Measurements from ENCODE around the gene DIDO1.
A peak's percentile ranks its signal among the peaks of the same experiment; 100 is the strongest.

The DIDO1 gene

DNA sequence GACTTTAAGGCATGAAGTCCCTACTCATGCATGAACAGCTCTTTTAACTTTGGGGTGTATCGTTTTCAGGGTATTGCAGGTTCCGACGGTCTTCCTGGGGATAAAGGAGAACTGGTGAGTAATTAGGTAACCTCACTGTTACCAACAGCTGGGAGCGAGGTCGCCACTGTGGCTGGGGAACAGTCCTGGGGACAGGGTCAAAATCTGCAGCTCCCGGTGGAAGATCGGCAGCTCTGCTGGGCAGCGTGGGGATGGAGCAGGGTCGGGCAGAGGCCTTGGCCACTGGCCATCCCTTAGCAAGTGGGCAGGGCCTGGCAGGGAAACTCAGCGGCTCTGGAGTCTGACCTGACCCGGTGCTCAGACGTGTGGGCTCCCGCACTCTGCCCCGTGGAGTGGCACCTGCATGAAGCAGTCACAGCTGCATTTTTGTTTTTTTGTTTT is 93.3 kb downstream of the DIDO1 start:
- WGBS (ENCODE audit: extremely low coverage, insufficient coverage, low lambda C conversion rate): no CpG with 5 or more reads among the region's 14 CpGs
- Histone ChIP-seq H3K56ac (ENCODE audit: low read length) (peak overlapping the region; percentile 20), H3K27me3 (ENCODE audit: insufficient read depth, low read length, poor library complexity) (no peaks in the 10 kb centered on the region), H3K23ac (ENCODE audit: low read length) (no peak overlapping the region), H3K18ac (ENCODE audit: low read length) (no peak overlapping the region), H2AK5ac (ENCODE audit: low read length) (no peak overlapping the region), H4K5ac (ENCODE audit: low read length) (no peak overlapping the region), H3K4me3 (ENCODE audit: low read length) (no peak overlapping the region), H4K8ac (ENCODE audit: low read depth, low read length) (no peak overlapping the region), H3K79me2 (ENCODE audit: control insufficient read depth, insufficient read depth, low read length) (no peaks in the 10 kb centered on the region), H2BK120ac (ENCODE audit: low read depth, low read length) (no peak overlapping the region), H3K4me2 (ENCODE audit: low read length) (no peak overlapping the region), H3K4ac (ENCODE audit: low read depth, low read length) (no peak overlapping the region), H2BK5ac (ENCODE audit: low read length) (no peak overlapping the region), H3K36me3 (ENCODE audit: control insufficient read depth, insufficient read depth, low read length) (peaks cover 2% of the 10 kb centered on the region), H3K27ac (ENCODE audit: low read depth, low read length) (no peak overlapping the region), H3K4me1 (ENCODE audit: control insufficient read depth, low read depth, low read length) (no peaks in the 10 kb centered on the region), H3K9ac (ENCODE audit: low read length) (no peak overlapping the region), H2BK15ac (replicated peaks; ENCODE audit: low read depth) (no peak overlapping the region), H3K79me1 (ENCODE audit: low read length) (no peaks in the 10 kb centered on the region)
- no peak for DNase-seq

DNA sequence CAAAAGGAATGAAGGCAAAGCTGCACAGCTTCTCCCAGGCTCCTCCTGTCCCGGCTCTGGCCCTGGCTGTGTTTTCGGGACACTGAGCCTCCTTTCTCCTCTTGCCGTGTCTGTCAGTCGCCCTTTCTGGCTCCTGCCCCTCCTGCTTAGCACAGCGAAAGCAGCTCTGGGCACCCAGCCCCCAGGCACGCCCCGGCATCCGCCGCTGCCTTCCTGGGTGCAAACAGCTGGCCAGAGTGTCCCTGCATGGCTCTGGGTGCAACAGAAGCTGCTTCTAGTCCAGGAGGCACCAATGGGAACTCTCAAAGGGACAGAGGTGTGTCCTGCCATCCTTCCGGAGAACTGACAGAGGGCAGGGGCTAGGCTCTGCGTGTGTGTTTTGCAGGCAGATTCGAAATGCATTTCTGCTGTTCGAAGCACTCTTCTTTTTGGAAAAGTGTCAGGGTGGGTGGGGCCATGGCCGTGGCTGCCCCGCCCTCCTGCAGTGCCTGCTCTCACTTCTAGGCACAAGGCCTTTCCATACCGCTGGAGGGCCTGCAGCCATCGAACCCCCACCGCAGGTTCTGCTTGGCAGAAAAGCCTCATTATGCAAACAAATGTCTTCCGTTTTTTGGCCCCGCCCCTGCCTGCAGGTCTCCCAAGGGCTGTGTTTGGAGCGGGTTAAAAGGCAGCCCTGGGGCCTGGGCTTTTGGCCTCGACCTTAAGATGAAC is 93.9 kb downstream of the DIDO1 start:
- no peak overlapping the region for H3K4me3 ChIP-seq (ENCODE audit: low read length)
- no peaks in the 10 kb centered on the region for H3K79me2 ChIP-seq (ENCODE audit: control insufficient read depth, insufficient read depth, low read length)
- H3K56ac ChIP-seq (ENCODE audit: low read length): peak overlapping the region; percentile 20
- WGBS (ENCODE audit: extremely low coverage, insufficient coverage, low lambda C conversion rate): no CpG with 5 or more reads among the region's 22 CpGs
- H3K27ac ChIP-seq (ENCODE audit: low read depth, low read length): no peak overlapping the region
- H3K4ac ChIP-seq (ENCODE audit: low read depth, low read length): no peak overlapping the region
- no peak overlapping the region for H3K4me2 ChIP-seq (ENCODE audit: low read length)
- no peak overlapping the region for H2AK5ac ChIP-seq (ENCODE audit: low read length)
- no peak overlapping the region for H4K5ac ChIP-seq (ENCODE audit: low read length)
- no peak overlapping the region for H4K8ac ChIP-seq (ENCODE audit: low read depth, low read length)
- DNase-seq: peak; percentile 31
- H2BK120ac ChIP-seq (ENCODE audit: low read depth, low read length): no peak overlapping the region
- H2BK5ac ChIP-seq (ENCODE audit: low read length): no peak overlapping the region
- peaks cover 2% of the 10 kb centered on the region for H3K36me3 ChIP-seq (ENCODE audit: control insufficient read depth, insufficient read depth, low read length)
- H3K4me1 ChIP-seq (ENCODE audit: control insufficient read depth, low read depth, low read length): no peaks in the 10 kb centered on the region
- no peaks in the 10 kb centered on the region for H3K79me1 ChIP-seq (ENCODE audit: low read length)
- H3K27me3 ChIP-seq (ENCODE audit: insufficient read depth, low read length, poor library complexity): no peaks in the 10 kb centered on the region
- H3K18ac ChIP-seq (ENCODE audit: low read length): no peak overlapping the region
- H3K23ac ChIP-seq (ENCODE audit: low read length): no peak overlapping the region
- H3K9ac ChIP-seq (ENCODE audit: low read length): no peak overlapping the region
- no peak overlapping the region for H2BK15ac ChIP-seq (replicated peaks; ENCODE audit: low read depth)

DNA sequence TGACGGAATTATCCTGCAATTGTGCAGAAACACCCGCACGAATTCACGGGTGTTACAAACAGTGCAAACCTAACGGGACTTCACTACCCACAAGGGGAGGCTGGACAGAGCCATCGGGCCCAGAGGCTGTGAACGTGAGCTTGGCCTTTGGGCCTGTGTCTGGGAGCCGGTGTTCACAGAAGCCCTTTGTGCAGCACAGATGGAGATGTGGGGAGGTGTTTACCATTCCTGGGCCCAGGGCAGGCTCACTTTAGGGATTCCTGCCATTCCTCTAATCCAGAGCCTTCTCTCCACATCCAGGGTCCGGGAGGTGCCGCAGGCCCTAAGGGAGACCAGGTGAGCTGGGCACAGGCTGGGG is 94.5 kb downstream of the DIDO1 start:
- Histone ChIP-seq H3K4me1 (ENCODE audit: control insufficient read depth, low read depth, low read length) (no peaks in the 10 kb centered on the region), H3K36me3 (ENCODE audit: control insufficient read depth, insufficient read depth, low read length) (peaks cover 2% of the 10 kb centered on the region), H2AK5ac (ENCODE audit: low read length) (no peak overlapping the region), H3K79me1 (ENCODE audit: low read length) (no peaks in the 10 kb centered on the region), H3K56ac (ENCODE audit: low read length) (no peak overlapping the region), H3K4ac (ENCODE audit: low read depth, low read length) (no peak overlapping the region), H2BK120ac (ENCODE audit: low read depth, low read length) (no peak overlapping the region), H3K18ac (ENCODE audit: low read length) (no peak overlapping the region), H2BK5ac (ENCODE audit: low read length) (no peak overlapping the region), H2BK15ac (replicated peaks; ENCODE audit: low read depth) (no peak overlapping the region), H3K27ac (ENCODE audit: low read depth, low read length) (no peak overlapping the region), H3K4me2 (ENCODE audit: low read length) (no peak overlapping the region), H3K79me2 (ENCODE audit: control insufficient read depth, insufficient read depth, low read length) (no peaks in the 10 kb centered on the region), H3K9ac (ENCODE audit: low read length) (no peak overlapping the region), H3K4me3 (ENCODE audit: low read length) (no peak overlapping the region), H4K8ac (ENCODE audit: low read depth, low read length) (no peak overlapping the region), H4K5ac (ENCODE audit: low read length) (no peak overlapping the region), H3K23ac (ENCODE audit: low read length) (no peak overlapping the region), H3K27me3 (ENCODE audit: insufficient read depth, low read length, poor library complexity) (no peaks in the 10 kb centered on the region)
- no peak for DNase-seq
- WGBS (ENCODE audit: extremely low coverage, insufficient coverage, low lambda C conversion rate): no CpG with 5 or more reads among the region's 10 CpGs

DNA sequence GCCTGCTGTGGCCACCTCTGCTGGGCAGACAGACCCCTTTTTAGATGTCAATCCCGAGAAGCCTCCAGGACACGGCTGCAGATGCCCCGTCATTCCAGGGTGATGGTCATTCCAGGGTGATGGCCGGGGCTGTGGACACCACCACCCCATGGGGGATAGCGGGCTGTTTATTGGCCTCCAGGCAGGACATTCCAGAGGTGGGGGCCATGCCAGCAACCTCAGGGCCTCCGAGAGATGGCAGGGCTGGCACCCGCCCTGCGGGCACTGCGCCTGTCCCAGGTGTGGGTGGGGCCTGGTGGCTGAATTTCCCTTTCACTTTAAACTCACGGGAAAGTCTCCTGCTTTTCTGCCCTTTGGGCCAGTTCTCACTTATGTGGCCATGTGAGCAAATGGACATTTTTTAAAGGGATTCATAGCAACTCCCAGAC is 94.9 kb downstream of the DIDO1 start:
- WGBS (ENCODE audit: extremely low coverage, insufficient coverage, low lambda C conversion rate): no CpG with 5 or more reads among the region's 10 CpGs
- Histone ChIP-seq H3K27ac (ENCODE audit: low read depth, low read length) (no peak overlapping the region), H3K4me2 (ENCODE audit: low read length) (no peak overlapping the region), H3K27me3 (ENCODE audit: insufficient read depth, low read length, poor library complexity) (no peaks in the 10 kb centered on the region), H3K4ac (ENCODE audit: low read depth, low read length) (no peak overlapping the region), H3K18ac (ENCODE audit: low read length) (no peak overlapping the region), H3K4me3 (ENCODE audit: low read length) (no peak overlapping the region), H2BK15ac (replicated peaks; ENCODE audit: low read depth) (no peak overlapping the region), H3K9ac (ENCODE audit: low read length) (no peak overlapping the region), H3K23ac (ENCODE audit: low read length) (no peak overlapping the region), H3K79me2 (ENCODE audit: control insufficient read depth, insufficient read depth, low read length) (no peaks in the 10 kb centered on the region), H2AK5ac (ENCODE audit: low read length) (no peak overlapping the region), H3K36me3 (ENCODE audit: control insufficient read depth, insufficient read depth, low read length) (peaks cover 2% of the 10 kb centered on the region), H3K4me1 (ENCODE audit: control insufficient read depth, low read depth, low read length) (no peaks in the 10 kb centered on the region), H2BK120ac (ENCODE audit: low read depth, low read length) (no peak overlapping the region), H4K8ac (ENCODE audit: low read depth, low read length) (no peak overlapping the region), H4K5ac (ENCODE audit: low read length) (no peak overlapping the region), H3K56ac (ENCODE audit: low read length) (no peak overlapping the region), H3K79me1 (ENCODE audit: low read length) (no peaks in the 10 kb centered on the region), H2BK5ac (ENCODE audit: low read length) (no peak overlapping the region)
- DNase-seq: no peak

DNA sequence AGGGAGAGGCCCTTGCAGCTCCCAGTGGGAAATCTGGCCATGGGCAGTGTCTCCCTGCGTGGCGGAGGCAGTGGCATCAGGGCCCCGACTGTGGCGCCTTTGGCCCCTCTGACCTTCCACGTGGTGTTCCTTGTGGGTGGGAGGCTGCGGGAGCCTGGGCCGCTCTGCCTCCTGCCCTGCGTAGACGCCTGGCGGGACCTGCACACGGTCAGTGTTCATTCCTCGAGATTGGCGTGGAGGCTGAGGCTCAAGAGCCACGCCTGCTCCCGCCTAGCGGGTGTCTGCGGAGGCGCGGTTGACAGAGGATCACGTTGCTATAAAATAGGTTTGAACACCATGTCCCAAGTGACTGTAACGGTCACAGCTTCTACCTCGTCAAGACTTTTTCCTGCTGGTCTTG is 95.5 kb downstream of the DIDO1 start:
- no peaks in the 10 kb centered on the region for H3K27me3 ChIP-seq (ENCODE audit: insufficient read depth, low read length, poor library complexity)
- no peak overlapping the region for H4K8ac ChIP-seq (ENCODE audit: low read depth, low read length)
- no peaks in the 10 kb centered on the region for H3K4me1 ChIP-seq (ENCODE audit: control insufficient read depth, low read depth, low read length)
- peaks cover 2% of the 10 kb centered on the region for H3K36me3 ChIP-seq (ENCODE audit: control insufficient read depth, insufficient read depth, low read length)
- H3K79me1 ChIP-seq (ENCODE audit: low read length): no peaks in the 10 kb centered on the region
- H2BK120ac ChIP-seq (ENCODE audit: low read depth, low read length): no peak overlapping the region
- no peak overlapping the region for H3K23ac ChIP-seq (ENCODE audit: low read length)
- no peak overlapping the region for H3K56ac ChIP-seq (ENCODE audit: low read length)
- no peak overlapping the region for H3K4me3 ChIP-seq (ENCODE audit: low read length)
- no peak overlapping the region for H3K9ac ChIP-seq (ENCODE audit: low read length)
- WGBS (ENCODE audit: extremely low coverage, insufficient coverage, low lambda C conversion rate): no CpG with 5 or more reads among the region's 22 CpGs
- H4K5ac ChIP-seq (ENCODE audit: low read length): no peak overlapping the region
- DNase-seq: no peak
- no peak overlapping the region for H2AK5ac ChIP-seq (ENCODE audit: low read length)
- no peak overlapping the region for H3K27ac ChIP-seq (ENCODE audit: low read depth, low read length)
- H3K4me2 ChIP-seq (ENCODE audit: low read length): no peak overlapping the region
- no peak overlapping the region for H3K18ac ChIP-seq (ENCODE audit: low read length)
- H2BK5ac ChIP-seq (ENCODE audit: low read length): no peak overlapping the region
- no peak overlapping the region for H2BK15ac ChIP-seq (replicated peaks; ENCODE audit: low read depth)
- H3K79me2 ChIP-seq (ENCODE audit: control insufficient read depth, insufficient read depth, low read length): no peaks in the 10 kb centered on the region
- no peak overlapping the region for H3K4ac ChIP-seq (ENCODE audit: low read depth, low read length)

DNA sequence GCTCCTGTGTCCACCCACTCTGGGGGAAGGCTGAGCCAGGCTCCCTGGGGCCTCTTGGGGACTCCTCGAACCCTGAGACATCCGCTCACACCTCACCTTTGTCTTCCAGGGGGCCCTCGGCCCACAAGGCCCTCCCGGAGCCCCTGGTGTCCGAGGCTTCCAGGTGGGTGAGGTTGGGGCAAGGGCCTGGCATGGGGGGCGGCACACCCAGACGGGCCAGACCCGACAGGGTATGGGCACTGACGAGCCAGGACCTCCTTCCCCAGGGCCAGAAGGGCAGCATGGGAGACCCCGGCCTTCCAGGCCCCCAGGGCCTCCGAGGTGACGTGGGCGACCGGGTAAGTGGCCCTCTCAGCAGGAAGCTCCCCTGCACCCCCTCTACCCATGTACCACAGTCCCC is 96.1 kb downstream of the DIDO1 start:
- no peak overlapping the region for H2BK5ac ChIP-seq (ENCODE audit: low read length)
- peaks cover 2% of the 10 kb centered on the region for H3K36me3 ChIP-seq (ENCODE audit: control insufficient read depth, insufficient read depth, low read length)
- H2AK5ac ChIP-seq (ENCODE audit: low read length): no peak overlapping the region
- H3K27me3 ChIP-seq (ENCODE audit: insufficient read depth, low read length, poor library complexity): no peaks in the 10 kb centered on the region
- no peaks in the 10 kb centered on the region for H3K79me1 ChIP-seq (ENCODE audit: low read length)
- no peak overlapping the region for H2BK120ac ChIP-seq (ENCODE audit: low read depth, low read length)
- no peak for DNase-seq
- no peak overlapping the region for H3K4me3 ChIP-seq (ENCODE audit: low read length)
- H3K18ac ChIP-seq (ENCODE audit: low read length): no peak overlapping the region
- no peaks in the 10 kb centered on the region for H3K4me1 ChIP-seq (ENCODE audit: control insufficient read depth, low read depth, low read length)
- no peak overlapping the region for H3K23ac ChIP-seq (ENCODE audit: low read length)
- no peak overlapping the region for H3K4me2 ChIP-seq (ENCODE audit: low read length)
- H4K5ac ChIP-seq (ENCODE audit: low read length): no peak overlapping the region
- no peak overlapping the region for H4K8ac ChIP-seq (ENCODE audit: low read depth, low read length)
- no peak overlapping the region for H3K4ac ChIP-seq (ENCODE audit: low read depth, low read length)
- no peak overlapping the region for H2BK15ac ChIP-seq (replicated peaks; ENCODE audit: low read depth)
- H3K79me2 ChIP-seq (ENCODE audit: control insufficient read depth, insufficient read depth, low read length): no peaks in the 10 kb centered on the region
- H3K9ac ChIP-seq (ENCODE audit: low read length): no peak overlapping the region
- no peak overlapping the region for H3K27ac ChIP-seq (ENCODE audit: low read depth, low read length)
- H3K56ac ChIP-seq (ENCODE audit: low read length): no peak overlapping the region
- WGBS (ENCODE audit: extremely low coverage, insufficient coverage, low lambda C conversion rate): no CpG with 5 or more reads among the region's 14 CpGs
